ENCODE results near the gene CLMN.

CLMN gene

GRCh38 chr14:95302667-95303506 is 16.8 kb downstream of the CLMN start:
- no peak for DNase-seq

DNA sequence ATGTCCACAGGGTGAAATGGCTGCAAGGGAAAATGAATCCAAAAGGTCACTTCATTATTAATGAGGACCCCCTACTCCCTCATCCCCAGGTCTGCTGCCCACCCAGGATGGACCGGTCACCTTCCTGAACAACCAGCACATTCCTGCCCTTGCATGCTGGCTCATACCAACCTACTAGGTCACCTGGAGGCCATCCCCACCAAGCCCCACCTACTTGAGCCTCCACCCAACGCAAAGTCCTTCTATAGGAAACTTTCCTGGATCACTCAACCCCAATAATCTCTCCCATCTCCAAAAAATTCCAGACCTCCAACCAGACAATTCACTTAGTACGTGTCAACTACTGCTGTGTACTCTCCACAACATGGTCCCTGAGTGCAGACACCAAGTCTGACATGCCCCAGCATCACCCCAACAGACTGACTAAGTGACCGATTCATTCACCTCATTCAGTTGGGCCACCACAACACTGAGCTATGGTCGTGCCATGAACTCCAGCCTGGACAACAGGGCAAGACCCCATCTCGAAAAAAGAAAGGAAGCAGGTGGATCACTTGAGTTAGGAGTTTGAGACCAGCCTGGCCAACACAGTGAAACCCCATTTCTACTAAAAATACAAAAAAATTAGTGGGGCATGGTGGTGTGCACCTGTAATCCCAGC is 18.1 kb downstream of the CLMN start:
- DNase-seq: no peak

- no peak for DNase-seq
Observed at GRCh38 chr14:95300697-95301526, 18.8 kb downstream of the CLMN start.

DNA sequence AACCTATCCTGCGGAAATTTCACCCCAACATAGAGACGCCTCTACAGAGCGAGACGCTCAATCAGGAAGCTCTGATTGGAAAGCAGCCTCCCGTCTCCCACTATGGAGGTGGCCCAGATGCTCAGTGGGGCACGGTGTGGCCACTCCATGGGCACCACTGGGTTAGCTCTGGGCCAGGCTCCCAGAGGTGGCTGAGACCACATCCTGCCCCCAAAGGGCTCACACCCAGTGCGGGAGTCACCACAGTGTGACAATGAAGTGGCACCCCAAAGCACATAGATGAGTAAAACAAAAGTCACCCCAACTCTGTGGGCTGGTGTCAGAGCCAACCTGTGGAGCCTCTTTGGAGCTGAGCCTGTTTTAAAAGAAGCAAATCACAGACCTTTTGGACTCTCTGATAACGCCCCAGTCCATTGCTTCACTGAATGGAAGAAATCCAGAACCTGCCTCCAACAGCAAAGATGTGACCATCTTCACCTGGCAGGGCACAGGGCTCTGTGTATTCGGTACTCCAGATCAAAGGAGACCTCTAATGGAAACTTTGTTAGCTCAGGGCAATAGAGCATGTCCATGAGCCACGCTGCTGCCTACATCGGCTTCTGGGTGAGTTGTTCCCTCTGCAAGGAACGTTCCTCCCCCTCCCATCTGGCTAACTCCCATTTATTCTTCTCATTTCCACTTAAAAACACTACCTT is 19.6 kb downstream of the CLMN start:
- DNase-seq: no peak

- no peak for DNase-seq
Observed at GRCh38 chr14:95299271-95299670, 20.4 kb downstream of the CLMN start.

DNA sequence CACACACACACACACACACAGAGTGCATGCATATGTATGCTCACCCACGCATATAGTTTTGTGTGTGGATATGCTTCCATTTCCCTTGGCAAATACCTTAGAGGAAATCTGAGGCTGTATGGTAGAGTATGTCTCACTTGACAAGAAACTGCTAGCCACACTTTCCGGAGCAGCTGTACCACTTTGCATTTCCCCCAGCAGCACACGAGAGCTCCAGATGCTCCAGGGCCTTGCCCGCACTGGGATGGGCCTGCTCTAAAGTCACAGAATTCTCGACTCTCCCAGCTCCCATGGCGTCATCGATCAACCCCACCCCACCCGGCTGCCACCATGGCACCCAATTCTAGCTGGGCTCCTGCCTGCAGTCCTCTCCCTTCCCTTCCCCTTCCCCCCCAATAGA is 21.9 kb downstream of the CLMN start:
- DNase-seq: no peak

GRCh38 chr14:95296966-95297365 is 22.7 kb downstream of the CLMN start:
- no peak for DNase-seq

- DNase-seq: no peak
Observed at GRCh38 chr14:95295600-95296376, 23.9 kb downstream of the CLMN start.

DNA sequence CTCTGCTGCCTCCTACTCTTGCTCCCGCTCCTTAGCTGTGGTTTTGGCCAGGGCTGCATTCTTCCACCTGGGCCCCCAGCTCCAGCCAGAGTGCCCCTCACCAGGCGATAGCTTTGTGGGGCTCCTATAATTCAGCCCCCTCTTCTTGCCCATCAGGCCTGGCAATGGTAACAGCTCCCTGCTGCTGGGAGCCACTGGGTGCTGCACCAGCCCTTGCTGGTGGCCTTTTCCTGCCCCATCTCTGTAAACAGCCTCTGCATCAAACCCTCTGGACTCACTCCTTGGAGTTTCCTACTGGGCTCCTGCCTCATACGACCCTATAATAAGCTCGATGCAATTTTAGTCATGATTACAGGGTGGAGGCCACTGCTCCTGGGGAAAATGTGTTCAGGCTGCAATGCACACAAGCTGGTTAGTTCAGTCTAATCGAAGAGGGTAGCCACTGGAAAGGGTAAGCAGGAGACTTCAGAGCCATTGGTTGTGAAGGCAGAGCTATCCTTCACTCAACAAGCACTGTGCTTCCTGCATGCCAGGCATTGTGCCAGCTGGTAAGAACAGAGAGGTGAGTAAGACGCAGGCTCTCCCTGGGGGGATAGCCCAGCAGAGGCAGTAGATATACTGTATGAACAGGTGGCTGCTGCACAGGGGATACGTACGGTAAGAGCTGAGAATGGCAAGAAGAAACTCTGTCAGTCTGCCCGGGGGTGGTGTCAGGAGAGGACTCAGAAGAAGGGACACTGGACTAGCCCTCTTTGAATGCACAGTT is 24.7 kb downstream of the CLMN start:
- no peak for DNase-seq

DNA sequence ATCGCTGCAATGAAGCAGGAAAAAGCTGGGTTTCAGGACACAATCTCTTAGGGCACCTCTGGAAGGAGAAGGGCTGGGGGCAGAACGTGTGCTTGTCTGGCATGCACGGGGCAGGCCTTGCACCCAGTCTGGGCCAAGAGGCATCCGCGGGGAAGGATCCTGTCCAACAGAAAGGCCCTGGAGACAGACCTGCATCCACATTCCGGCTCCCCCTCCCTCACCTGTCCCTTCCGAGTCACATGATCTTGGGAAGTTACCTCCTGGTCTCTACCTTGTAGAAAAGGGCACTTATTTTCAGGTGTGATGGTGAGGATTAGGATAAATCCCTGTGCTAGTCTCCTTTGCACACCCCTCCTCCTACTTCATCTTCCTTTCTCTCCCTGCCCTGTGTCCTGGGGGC is 25.4 kb downstream of the CLMN start:
- no peak for DNase-seq

DNA sequence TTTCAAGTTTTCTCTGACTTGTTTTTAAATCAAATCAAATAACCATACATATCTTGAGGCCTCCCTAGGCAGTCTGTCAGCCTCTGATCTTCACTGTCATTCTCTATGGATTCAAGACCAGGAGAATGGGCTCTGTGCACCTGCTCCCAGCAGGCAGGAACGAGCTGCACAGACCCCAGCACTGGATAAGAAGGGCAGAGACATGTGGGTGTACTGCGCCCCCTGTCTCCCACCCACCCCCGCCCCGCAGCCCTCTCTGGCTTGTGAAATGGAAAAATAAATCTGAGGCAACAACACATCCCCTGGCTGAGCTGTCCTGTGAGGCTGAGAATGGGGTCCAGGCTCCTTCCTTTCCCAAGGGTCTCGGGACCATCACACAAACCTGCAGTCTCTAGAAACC is 26.3 kb downstream of the CLMN start:
- DNase-seq: no peak

GRCh38 chr14:95292660-95293425 is 26.9 kb downstream of the CLMN start:
- no peak for DNase-seq

- no peak for DNase-seq
Observed at GRCh38 chr14:95291859-95292542, 27.7 kb downstream of the CLMN start.

- DNase-seq: no peak
Observed at GRCh38 chr14:95290871-95291431, 28.8 kb downstream of the CLMN start.

DNA sequence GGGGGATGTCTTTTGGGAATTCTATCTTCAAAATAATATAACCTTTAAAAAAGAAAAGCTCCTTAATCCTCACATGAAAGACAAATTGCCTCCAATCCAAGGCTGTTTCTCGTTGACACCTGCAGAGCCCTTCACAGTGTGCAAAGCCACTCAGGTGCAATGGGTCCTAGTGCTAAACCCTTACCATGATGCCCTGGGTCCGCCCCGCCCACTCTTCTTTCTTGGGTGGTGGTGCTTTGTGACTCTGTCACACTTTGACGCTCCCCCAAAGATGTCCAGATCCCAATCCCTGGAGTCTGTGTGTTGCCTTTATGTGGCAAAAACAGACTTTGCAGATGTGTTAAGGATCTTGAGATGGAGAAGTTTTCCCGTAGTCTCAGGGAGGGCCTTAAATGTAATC is 29.7 kb downstream of the CLMN start:
- DNase-seq: no peak

DNA sequence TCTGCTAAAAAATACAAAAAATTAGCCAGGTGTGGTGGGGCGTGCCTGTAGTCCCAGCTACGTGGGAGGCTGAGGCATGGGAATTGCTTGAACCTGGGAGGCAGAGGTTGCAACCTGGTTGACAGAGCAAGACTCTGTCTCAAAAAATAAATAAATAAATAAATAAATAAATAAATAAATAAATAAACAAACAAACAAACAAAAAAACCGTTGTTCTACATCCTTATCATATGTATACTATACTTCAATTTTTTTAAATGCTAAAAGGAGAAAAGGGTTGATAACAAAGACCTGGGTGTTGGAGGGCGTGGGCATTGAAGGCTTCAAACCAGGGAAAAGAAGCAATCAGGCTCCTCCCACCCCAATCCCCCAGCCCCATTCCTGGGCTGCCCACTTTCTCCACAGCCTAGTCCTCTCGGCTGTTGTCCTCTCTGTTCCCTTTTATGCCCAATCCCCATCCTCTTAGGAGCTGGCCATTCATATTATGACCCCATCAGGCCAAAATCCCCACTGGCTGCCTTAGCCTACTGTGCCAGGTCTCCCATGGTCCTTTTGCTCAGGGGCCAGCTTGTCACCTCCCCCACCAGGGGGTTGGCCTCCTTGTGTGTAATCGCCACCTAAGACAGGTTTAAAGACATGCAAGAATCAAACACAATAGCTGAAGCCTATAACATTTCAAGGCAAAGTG is 30.2 kb downstream of the CLMN start:
- DNase-seq: no peak

- no peak for DNase-seq
Observed at GRCh38 chr14:95288672-95289322, 30.9 kb downstream of the CLMN start.

DNA sequence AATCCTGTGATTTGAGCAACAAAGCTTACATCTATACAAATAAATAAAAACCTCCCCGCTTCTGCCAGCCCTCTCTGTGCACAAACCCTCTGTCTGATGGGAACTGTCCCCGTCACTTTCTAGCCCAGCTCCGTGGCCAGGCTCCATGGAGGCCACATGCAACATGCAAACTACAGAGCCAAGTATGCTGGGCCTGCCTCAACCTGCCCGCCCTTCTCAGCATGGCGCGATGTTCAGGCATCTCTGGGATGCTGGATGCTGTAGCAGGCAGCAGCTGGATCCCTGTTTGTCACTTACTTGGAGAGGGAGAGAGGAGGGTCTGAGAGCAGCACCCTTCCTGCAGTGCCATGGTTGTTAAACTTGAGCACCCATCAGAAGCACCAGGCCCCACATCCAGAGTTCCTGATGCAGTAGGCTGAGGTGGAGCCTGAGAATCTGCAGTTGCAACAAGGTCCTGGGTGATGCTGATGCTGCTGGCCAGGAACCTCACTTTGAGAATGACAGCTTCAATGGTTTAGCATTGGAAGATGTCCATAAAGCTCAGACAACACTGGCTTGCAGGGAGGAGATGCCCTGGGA is 32.4 kb downstream of the CLMN start:
- DNase-seq: no peak
